PFSK-1 (cell line): Measurements from ENCODE around the gene TM9SF2.
A peak's percentile ranks its signal among the peaks of the same experiment; 100 is the strongest.

ENCODE experiments used
- FOXP2 ChIP-seq: optimal IDR thresholded peaks from 2 replicates; pipeline ENCODE3; 2011; ENCODE audit warnings: borderline replicate concordance, control low read depth, inconsistent platforms; ENCODE audit not compliant: insufficient read depth; ENCODE audit errors: extremely low read length, extremely low read depth
- POLR2AphosphoS5 ChIP-seq: IDR thresholded peaks from 2 replicates; pipeline ENCODE4 v1.6.1; 2012; ENCODE audit warnings: low read depth, mild to moderate bottlenecking, control low read depth, low read length, moderate library complexity
- SIN3A ChIP-seq: IDR thresholded peaks from 2 replicates; pipeline ENCODE4 v1.6.1; 2012; ENCODE audit warnings: mild to moderate bottlenecking, low read length, moderate library complexity, borderline replicate concordance; ENCODE audit not compliant: insufficient read depth
- TAF1 ChIP-seq: IDR thresholded peaks from 2 replicates; pipeline ENCODE4 v1.6.1; 2012; ENCODE audit warnings: low read length, control low read depth, borderline replicate concordance; ENCODE audit not compliant: insufficient read depth
- TF ChIP-seq, protein P1 (sequence below), 2 experiments: IDR thresholded peaks; 2 replicates each; pipeline versions ENCODE4 v1.6.1 to v1.8.0; 2011 to 2012; ENCODE audit warnings: low read depth in 2 of 2, low read length in 2 of 2, control low read depth in 1 of 2, inconsistent platforms in 1 of 2, mild to moderate bottlenecking in 1 of 2, moderate library complexity in 1 of 2; ENCODE audit not compliant: insufficient read depth in 1 of 2

TM9SF2 gene

DNA sequence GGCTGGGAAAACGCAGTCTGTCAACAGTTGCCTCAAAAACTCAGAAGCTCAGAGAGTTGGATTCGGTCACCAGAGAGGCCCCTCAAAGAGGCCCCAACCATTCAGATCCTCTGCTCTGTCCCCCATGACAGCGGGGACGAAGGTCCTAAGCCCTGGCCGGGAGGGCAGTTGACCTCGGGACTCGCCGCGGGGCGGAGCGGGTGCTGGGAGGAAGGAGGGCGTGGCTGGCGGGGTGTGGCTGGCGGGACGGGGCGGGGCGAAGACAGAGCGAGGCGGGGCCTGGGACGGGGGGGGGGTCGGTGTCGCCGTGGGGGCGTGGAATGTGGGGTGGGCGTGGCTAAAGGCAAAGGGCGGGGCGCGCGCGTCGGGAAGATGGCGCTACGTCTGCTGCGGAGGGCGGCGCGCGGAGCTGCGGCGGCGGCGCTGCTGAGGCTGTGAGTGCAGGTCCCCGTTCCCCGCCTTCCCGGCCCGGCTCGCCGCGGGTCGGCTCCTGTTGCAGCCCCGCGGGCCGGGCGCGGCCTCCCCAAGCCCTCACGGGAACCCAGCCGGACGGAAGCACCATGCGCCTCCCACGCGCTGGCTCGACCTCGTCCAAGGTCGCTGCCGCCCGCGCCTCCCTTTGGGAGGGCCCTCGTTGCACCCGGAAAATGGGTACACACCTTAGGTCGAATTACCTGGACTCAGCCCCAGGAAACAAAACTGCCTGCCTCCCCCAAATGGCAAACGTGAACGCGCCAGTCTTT, 105.2 kb downstream of the TM9SF2 start, which contains the start of gene CLYBL:
CLYBL (plus strand) TSS at position 367 of the 743 bp plus-strand sequence.
- TF ChIP-seq POLR2AphosphoS5 (peak; percentile 60), SIN3A (no peak), FOXP2 (peak; percentile 56), TAF1 (0 out of 2 replicates have a peak, but pooled peaks have one; percentile 25)
- TF ChIP-seq, protein P1, sequence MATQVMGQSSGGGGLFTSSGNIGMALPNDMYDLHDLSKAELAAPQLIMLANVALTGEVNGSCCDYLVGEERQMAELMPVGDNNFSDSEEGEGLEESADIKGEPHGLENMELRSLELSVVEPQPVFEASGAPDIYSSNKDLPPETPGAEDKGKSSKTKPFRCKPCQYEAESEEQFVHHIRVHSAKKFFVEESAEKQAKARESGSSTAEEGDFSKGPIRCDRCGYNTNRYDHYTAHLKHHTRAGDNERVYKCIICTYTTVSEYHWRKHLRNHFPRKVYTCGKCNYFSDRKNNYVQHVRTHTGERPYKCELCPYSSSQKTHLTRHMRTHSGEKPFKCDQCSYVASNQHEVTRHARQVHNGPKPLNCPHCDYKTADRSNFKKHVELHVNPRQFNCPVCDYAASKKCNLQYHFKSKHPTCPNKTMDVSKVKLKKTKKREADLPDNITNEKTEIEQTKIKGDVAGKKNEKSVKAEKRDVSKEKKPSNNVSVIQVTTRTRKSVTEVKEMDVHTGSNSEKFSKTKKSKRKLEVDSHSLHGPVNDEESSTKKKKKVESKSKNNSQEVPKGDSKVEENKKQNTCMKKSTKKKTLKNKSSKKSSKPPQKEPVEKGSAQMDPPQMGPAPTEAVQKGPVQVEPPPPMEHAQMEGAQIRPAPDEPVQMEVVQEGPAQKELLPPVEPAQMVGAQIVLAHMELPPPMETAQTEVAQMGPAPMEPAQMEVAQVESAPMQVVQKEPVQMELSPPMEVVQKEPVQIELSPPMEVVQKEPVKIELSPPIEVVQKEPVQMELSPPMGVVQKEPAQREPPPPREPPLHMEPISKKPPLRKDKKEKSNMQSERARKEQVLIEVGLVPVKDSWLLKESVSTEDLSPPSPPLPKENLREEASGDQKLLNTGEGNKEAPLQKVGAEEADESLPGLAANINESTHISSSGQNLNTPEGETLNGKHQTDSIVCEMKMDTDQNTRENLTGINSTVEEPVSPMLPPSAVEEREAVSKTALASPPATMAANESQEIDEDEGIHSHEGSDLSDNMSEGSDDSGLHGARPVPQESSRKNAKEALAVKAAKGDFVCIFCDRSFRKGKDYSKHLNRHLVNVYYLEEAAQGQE (IDR thresholded peaks at IDR 0.05; ENCODE audit: insufficient read depth in 1 of 2, low read depth in 2 of 2, low read length in 2 of 2): no peak

DNA sequence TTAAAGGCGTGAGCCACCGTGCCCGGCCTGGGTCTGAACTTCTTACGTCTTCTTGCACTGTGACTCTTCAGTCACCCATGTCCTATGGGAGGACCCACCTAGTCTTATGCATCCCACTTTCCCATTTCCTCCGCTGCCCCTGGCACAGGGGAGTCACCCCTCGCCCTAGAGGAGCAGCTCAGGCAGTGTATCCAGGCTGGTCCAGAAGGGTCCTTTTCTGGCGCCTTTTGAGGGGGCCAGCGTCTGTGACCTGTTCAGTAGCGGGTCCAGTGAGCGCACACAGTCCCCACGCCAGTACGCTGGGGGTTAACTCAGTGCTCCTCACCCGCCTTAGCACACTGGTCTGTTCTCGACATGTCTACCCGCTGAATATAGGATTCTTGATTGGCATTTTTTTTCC, 107.1 kb downstream of the TM9SF2 start:
- TF ChIP-seq POLR2AphosphoS5 (no peak), FOXP2 (no peak)

DNA sequence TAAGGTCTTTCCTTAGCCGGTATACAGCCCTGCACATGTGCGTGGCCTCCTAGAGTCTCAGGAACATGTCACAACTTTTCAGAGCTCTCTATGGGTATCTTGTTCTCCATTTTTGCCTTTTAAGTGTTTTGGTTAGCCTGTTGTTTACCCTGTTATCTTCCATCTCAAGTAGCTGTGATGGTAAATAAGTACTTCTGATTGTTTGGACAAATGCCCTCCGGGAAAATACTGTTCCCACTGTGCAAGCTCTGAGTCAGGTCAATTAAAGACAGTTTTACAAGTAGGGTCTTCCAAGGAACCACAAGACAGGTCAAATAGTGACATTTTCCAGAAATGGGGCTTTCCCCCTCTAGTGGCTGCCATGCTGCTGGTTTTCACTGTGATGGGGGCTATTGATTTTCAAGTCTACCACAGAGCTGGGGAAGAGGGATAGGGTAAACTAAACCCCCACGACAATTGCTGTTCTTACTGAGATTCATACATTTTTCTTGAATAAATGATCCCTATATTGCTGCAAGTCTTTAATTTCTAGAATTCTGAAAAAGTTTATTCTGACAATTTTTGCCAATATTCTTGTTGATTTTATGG, 109.5 kb downstream of the TM9SF2 start:
- no peak for TF ChIP-seq POLR2AphosphoS5
